Left renal pelvis (tissue), 4 donors: Measurements from ENCODE around the gene CFAP410. TPM values are rescaled to one million over a fixed set of nuclear protein-coding genes. Genes with fewer than 3 reads are reported as not detected.
"Not testable (repeated sequence)": the region's sequence is repeated elsewhere in the genome, so short reads cannot be mapped to it uniquely, and the experiment has no call there.

Experiments used
- DNase-seq, 4 donors: peaks; one replicate each; pipeline ENCODE4 v3.0.0-alpha.2; 2013; ENCODE audit warnings: low read depth in 4 of 4, low spot score in 3 of 4
- polyA plus RNA-seq, 4 donors: library from polyadenylated mRNA; unstranded; fragments of 120-200 nt; gene quantifications; one replicate each; pipeline ENCODE4 v1.2.1, GENCODE V29; 2013; ENCODE audit not compliant: insufficient read length in 4 of 4

Gene CFAP410
- polyA plus RNA-seq, 4 donors, result 16.7 to 33.2 (median 19.7) TPM

DNA sequence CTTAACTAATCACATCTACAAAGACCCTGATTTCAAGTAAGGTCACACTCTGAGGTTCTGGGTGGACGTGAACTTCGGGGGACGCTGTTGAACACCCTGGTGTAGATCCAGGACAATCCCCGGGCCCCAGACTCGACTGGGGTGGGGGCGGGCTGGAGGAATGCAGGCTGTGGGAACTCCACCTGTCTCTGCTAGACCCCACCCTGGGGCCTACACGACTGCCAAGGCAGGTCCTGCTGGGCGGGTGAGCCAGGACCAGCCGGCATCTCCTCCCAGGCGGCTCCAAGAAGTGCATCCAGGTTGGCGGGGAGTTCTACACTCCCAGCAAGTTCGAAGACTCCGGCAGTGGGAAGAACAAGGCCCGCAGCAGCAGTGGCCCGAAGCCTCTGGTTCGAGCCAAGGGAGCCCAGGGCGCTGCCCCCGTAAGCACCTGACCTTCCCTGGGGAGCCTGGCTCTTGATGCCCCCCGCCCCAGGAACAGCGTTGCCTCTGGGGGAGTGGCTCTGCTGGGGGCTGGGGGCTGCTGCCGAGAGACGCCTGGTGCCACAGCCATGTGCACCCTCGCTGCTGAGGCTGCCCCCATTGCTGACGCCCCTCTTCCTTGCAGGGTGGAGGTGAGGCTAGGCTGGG lies 49.7 kb downstream of the CFAP410 start:
- no peak for DNase-seq

- no peak for DNase-seq
These were observed 50.7 kb downstream of the CFAP410 start for GRCh38 chr21:44288251-44289110.

GRCh38 chr21:44286716-44287632 lies 52.2 kb downstream of the CFAP410 start:
- DNase-seq, result no peak

DNA sequence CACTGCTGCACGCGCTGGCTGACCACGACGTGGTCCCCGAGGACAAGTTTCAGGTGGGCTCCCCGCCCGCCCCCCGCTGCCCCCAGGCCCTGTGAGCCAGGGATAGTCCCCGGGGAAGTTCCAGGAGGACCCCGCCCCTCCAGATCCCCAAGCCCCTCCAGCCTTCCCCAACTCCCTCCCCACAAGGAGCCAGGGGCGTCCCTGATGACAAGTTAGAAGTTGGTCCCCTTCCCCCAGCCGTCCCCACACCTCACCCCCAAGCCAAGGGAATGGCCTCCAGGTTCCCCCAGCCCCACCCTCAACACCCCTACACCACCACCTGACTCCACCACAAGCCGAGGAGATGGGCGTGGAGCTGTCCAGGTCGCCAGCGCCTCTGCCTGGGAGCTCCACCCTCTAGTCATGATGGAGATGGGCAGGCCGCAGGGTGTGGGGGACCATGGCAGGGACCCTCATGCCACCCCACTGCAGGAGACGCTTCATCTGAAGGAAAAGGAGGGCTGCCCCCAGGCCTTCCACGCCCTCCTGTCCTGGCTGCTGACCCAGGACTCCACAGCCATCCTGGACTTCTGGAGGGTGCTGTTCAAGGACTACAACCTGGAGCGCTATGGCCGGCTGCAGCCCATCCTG lies 53.0 kb downstream of the CFAP410 start:
- no peak for DNase-seq

- no peak for DNase-seq
These were observed 53.8 kb downstream of the CFAP410 start, which contains the start of gene AIRE for GRCh38 chr21:44285138-44285992. Gene AIRE, plus strand, starts transcription at chr21:44285876. Its CDS starts 131 bp downstream, at chr21:44286007.

- DNase-seq, result no peak
These were observed 55.2 kb downstream of the CFAP410 start for GRCh38 chr21:44283948-44284347.

GRCh38 chr21:44283211-44283785 lies 55.9 kb downstream of the CFAP410 start:
- DNase-seq, result not testable (repeated sequence)

DNA sequence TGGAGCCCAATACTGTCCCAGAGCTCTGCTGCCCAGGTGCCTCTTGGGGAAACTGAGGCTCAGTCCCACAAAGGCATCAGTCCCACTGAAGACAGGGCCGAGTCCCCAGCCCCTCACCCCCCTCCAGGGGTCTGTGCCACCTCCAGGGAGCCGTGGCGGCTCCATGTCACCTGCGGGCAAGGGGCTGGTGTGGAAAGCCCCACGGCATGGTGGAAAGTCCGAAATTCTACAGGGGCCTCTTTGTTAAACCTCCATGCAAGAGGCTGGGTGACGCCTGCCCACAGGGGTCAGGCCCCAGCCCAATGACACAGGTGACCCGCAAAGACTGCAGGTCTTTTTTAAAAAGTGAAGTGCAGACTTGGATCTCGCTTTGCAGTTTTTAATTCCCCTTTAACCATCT lies 56.8 kb downstream of the CFAP410 start:
- DNase-seq, result no peak

DNA sequence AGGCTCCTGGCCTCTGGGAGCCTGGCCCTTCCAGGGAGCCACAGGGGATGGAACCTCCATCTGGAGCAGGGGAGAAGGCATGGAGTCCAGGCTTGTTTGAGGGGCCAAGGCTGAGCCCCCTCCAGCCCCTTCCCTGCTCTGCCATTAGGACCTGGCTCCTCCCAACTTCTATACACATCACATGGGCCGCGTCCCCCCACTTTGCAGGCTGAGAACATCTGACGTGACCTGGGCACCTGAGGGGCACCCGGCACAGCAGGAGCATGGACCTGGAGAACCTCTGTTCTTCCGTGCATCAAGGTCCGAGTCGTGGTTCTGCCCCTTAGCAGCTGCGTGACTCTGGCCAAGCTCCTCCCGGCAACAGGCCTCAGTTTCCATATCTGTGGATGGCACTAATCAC lies 57.4 kb downstream of the CFAP410 start:
- DNase-seq, result no peak

GRCh38 chr21:44279354-44280260 lies 59.6 kb downstream of the CFAP410 start:
- DNase-seq, result no peak

Other genes starting within 250 kb of the CFAP410 start
- 1 to 10 TPM; 2.6 to 7.8 (median 3.4) TPM for gene PWP2, start 232.0 kb downstream of the CFAP410 start, polyA plus RNA-seq
- 10 to 100 TPM; 19.5 to 34.1 (median 26.0) TPM for gene GATD3, start 205.7 kb downstream of the CFAP410 start, polyA plus RNA-seq
- gene ICOSLG, start 98.4 kb downstream of the CFAP410 start, polyA plus RNA-seq, result 10 to 100 TPM in 1 of 4 donors, 1 to 10 TPM in 3; 1.3 to 14.8 (median 8.3) TPM
- under 1 TPM in 1 of 4 donors, not detected in 3; 0.72 TPM for gene DNMT3L, start 77.5 kb downstream of the CFAP410 start, polyA plus RNA-seq
- under 1 TPM; 0.03 to 0.55 (median 0.34) TPM for gene AIRE, start 53.5 kb downstream of the CFAP410 start, polyA plus RNA-seq
- gene PFKL, start 39.3 kb downstream of the CFAP410 start, polyA plus RNA-seq, result 100 to 1,000 TPM in 3 of 4 donors, 10 to 100 TPM in 1; 69.7 to 172 (median 115) TPM
- gene TRPM2, start 14.2 kb upstream of the CFAP410 start, polyA plus RNA-seq, result 1 to 10 TPM in 2 of 4 donors, under 1 TPM in 2; 0.73 to 1.7 (median 1.3) TPM
- 1 to 10 TPM; 4.3 to 6.6 (median 4.6) TPM for gene LRRC3, start 116.1 kb upstream of the CFAP410 start, polyA plus RNA-seq
- not detected for gene KRTAP10-1, start 200.8 kb upstream of the CFAP410 start, polyA plus RNA-seq
- gene KRTAP10-2, start 212.1 kb upstream of the CFAP410 start, polyA plus RNA-seq, result not detected
- not detected for gene KRTAP10-3, start 219.4 kb upstream of the CFAP410 start, polyA plus RNA-seq
- gene KRTAP10-4, start 234.3 kb upstream of the CFAP410 start, polyA plus RNA-seq, result not detected
- not detected for gene KRTAP10-5, start 241.2 kb upstream of the CFAP410 start, polyA plus RNA-seq